ENCODE measurements around the gene NSF.
A peak's percentile ranks its signal among the peaks of the same experiment; 100 is the strongest.
"Not testable (repeated sequence)": the region's sequence is repeated elsewhere in the genome, so short reads cannot be mapped to it uniquely, and the experiment has no call there.

The NSF gene

GRCh38 chr17:46722662-46723285, 132.3 kb downstream of the NSF start:
- no peak for DNase-seq

GRCh38 chr17:46726206-46726605, 135.7 kb downstream of the NSF start:
- no peak for DNase-seq

GRCh38 chr17:46727572-46728348, 137.3 kb downstream of the NSF start:
- no peak for DNase-seq

DNA sequence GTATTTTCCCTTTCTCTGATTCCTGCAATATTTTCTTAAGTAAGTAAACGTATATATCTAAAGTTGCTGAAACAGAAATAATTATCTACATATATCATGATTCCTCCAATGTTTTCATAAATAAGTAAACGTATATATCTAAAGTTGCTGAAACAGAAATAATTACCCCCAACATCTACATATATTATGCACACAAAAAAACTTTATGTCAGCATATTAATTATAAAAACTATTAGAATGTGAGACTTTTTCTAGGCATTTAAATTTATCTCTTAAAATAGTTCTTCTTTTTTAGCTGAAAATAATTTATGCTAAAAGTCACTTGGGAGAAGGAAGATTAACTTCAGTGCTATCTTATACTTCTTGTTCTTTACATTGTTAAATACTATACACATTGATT, 139.6 kb downstream of the NSF start:
- DNase-seq = no peak

DNA sequence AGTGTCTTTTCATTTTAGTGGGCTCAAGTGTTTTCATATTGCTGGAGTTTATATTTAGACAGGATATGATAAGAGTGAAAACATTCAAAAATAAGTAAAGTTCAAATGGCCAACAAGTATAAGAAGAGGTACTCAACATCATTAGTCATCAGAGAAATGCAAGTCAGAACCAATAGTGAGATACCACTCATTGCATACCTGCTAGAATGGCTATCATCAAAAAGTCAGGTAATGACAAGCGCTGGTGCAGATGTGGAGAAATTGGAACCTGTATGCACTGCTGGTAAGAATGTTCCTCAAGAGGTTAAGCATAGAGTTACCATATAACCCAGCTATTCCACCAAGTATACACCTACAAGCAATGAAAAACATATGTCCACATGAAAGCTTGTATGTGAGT, 140.2 kb downstream of the NSF start:
- no peak for DNase-seq

GRCh38 chr17:46732160-46732559, 141.7 kb downstream of the NSF start:
- no peak for DNase-seq

DNA sequence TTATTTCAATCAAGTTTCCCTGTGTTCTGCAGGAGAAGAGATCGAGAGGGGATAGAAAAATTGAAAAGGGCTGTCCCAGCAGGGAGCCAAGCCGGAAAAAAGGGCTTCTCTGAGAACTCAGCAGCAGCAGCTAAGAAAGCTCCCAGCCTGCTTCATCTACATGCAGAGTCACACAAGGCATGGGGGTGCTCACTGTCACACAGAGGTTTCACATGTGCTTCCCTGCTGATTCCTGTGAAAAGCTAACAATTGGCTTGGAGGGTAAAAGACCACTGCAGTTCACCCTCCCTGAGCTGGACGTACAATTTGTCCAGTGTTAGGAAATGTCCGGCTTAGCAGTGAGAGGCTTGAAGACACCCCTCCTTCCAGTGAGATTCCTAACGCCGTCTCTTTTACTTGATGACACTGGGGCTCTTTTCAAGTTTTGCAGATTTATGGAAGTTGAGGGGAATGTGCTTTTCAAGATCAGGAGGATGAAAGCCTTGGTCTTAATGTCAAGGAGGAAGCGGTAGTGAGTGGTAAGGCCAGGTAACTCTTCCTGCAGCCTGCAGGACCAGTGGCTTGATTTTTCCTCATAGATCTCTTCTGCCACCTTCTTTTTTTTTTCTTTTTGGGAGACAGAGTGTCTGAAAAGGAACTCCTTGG, 142.4 kb downstream of the NSF start:
- no peak for DNase-seq

DNA sequence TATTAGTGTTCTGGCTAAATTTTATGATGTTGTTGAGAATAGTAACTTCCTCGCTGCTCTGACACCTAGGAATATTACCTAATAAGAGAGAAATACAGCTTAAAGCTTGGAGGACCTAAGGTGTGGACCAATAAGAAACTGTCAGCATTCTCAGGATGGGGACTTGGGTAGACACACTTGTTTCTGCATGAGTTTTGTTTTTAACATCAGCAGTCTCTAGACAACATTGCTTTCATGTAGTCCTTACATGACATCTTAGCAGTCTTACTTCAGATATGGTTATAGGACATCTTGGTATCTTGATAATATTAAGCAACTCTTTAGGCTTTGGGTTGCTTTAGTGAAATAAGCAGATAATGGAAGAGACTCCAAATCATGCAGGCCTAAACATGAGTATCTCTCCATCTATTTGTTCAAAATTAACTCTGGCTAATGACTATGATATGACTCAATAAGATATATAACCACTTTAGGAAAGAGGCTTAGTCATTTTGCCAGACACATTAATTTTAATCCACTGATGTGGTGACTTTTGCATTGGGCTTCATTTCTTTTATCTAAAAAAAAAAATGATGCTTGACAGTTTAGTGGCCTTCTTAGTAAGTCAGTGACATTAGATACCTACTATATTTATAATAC, 143.5 kb downstream of the NSF start:
- no peak for DNase-seq

DNA sequence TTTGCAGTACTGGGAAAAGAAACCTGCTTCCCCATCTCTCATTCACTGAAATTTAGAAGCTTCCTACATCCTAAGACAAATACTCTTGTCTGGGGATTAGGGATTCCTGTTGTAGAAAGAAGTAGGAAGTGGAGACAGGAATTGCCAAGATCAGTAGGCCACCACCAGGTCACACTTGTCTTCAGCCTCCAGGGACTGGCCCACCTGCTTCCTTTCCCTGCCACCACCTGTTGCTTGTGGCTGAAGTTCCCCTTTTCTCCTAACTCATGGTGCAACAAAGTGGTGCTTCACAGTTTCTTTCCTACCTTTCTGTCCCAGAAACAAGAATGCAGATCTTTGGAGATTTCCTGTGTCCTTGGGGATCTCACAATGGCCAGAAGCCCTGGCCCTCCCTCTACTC, 145.6 kb downstream of the NSF start:
- DNase-seq = no peak

DNA sequence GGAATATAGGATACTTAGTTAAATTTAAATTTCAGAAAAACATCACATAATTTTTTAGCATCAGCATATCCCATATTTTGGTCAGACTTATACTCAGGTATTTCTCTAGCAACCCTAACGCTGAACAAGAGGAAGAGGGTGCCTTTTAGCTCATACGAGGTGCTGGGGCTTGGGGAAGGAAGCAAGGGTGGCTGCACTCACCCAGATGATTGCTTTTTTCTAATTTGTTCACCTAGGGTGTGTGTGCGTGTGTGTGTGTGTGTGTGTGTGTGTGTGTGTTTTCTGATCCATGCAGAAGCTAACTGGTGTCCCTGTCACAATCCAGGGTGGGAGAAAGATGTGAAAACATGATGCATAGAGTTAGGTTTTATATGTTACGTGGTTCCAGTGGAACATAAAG, 146.9 kb downstream of the NSF start:
- DNase-seq = no peak

- no peak for DNase-seq
Observed at GRCh38 chr17:46738544-46738943, 148.1 kb downstream of the NSF start.

GRCh38 chr17:46739982-46740381, 149.5 kb downstream of the NSF start:
- no peak for DNase-seq

GRCh38 chr17:46741122-46741730, 150.8 kb downstream of the NSF start:
- no peak for DNase-seq

- peak in 1 of 2 donors; percentile 5 for DNase-seq
Observed at GRCh38 chr17:46742565-46743270, 152.2 kb downstream of the NSF start.

DNA sequence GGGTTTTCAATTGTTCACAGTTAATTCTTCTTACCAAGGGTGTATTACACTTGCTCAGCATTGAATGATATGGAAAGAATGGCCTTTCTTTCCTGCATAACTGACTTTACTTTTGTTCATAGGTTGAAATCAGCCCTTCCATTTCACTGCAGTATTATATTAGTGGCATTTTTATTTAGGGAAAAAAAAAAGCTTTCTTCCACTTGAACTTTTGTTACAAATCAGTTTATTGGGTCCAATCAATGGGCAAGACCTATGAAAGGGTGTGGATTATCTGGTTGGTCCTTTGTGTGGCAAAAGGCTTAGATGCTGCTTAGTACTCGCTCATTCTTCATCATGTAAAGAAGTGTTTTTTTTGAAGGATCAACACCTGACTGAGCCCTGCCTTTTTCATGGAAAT, 154.0 kb downstream of the NSF start:
- no peak for DNase-seq

GRCh38 chr17:46745376-46745775, 154.9 kb downstream of the NSF start:
- no peak for DNase-seq

- no peak for DNase-seq
Observed at GRCh38 chr17:46751425-46751824, 161.0 kb downstream of the NSF start.

- no peak for DNase-seq
Observed at GRCh38 chr17:46753776-46754175, 163.3 kb downstream of the NSF start.

DNA sequence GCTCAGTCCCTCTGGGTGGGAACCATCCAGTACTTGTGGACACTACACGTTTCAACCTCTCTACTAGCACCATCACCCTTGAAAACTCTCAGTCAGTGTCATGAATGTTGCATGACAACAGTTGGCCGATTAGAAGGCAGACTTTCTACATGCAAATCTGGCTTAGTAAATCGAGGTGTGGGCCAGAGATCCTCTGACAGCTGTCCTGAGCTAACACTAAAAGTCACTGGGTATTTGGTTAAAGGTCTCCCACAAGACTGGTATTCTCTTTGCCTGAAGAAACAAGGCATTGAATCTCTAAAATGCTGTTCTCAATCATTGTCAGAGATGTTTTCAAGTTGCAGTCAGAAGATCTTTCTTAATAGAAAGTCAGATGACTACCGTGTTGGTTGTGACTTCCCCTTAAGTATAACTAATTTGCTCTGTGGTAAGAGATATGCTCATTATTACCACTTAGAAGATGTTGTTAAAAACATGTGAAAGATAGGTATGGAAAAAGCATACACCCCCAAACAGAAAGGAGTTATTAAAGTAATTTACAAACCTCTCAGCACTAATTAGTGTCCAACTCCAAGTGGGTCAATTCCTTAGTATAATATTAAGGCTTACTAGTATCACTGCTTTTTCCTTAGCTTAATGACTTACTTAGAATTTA, 165.7 kb downstream of the NSF start:
- no peak for DNase-seq

GRCh38 chr17:46756861-46757260, 166.4 kb downstream of the NSF start:
- no peak for DNase-seq

GRCh38 chr17:46757588-46757987, 167.1 kb downstream of the NSF start:
- DNase-seq = not testable (repeated sequence)

- DNase-seq = no peak
Observed at GRCh38 chr17:46758614-46759013, 168.1 kb downstream of the NSF start.

Data from stimulated activated CD4-positive, alpha-beta T cell treated with anti-CD3 and anti-CD28 coated beads, Interleukin-2, amount 100 ng/mL, for 24 hours (primary cell).